Stimulated activated CD8-positive, alpha-beta memory T cell treated with anti-CD3 and anti-CD28 coated beads, Interleukin-7, amount 100 ng/mL, for 24 hours (primary cell): ENCODE data around the gene XRCC1.
"Not testable (repeated sequence)": the region's sequence is repeated elsewhere in the genome, so short reads cannot be mapped to it uniquely, and the experiment has no call there.

ENCODE experiments used
- DNase-seq: peaks from one replicate; pipeline ENCODE4 v3.0.0-alpha.2; 2020; ENCODE audit warnings: low read depth

The XRCC1 gene

GRCh38 chr19:43575955-43576878, 890 bp upstream of the XRCC1 start:
- no peak for DNase-seq

- DNase-seq: no peak
Observed at GRCh38 chr19:43574424-43575155, 737 bp downstream of the XRCC1 start.

DNA sequence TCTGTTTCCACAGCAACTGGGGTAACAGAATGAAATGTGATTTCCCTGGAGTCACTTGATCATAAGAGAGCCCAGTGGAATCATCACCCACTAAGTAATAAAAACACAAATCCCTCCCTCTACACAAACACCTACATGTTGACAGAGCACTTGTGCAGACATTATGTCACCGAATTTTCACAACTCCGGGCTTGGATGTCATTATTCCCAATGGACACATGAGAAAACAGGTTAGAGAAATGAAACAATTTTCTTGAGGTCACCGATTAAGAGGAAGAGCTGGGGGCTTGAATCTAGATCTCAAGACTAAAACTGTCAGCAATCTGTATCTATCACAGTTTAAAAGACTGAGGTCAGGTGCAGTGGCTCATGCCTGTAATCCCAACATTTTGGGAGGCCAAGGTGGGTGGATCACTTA, 3.1 kb downstream of the XRCC1 start:
- no peak for DNase-seq

DNA sequence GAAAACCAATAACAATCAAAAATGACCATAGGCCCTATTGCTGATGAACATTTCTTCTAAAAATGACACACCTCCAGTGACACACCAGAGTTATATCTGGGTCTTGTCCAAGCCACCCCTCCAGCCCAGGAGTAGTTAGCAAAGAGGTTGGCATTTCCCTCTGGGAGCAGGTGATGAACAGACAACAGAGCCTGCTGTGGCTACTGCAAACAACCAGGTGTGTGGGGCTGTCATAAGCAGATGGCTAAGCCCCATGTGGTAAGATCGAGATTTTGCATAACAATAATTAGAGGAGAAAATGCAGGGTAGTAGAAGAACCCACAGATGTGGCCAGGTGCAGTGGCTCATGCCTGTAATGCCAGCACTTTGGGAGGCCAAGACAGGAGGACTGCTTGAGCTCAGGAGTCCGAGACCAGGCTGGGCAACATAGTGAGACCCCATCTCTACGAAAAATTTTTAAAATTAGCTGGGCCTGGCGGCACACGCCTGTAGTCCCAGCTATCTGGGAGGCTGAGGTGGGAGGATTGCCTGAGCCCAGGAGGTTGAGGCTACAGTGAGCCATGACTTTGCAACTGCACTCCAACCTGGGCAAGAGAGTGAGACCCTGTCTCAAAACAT, 5.0 kb downstream of the XRCC1 start:
- DNase-seq: no peak

- no peak for DNase-seq
Observed at GRCh38 chr19:43569657-43570056, 5.7 kb downstream of the XRCC1 start.

- DNase-seq: no peak
Observed at GRCh38 chr19:43564800-43565199, 10.5 kb downstream of the XRCC1 start.

GRCh38 chr19:43563816-43564457, 11.4 kb downstream of the XRCC1 start:
- no peak for DNase-seq

DNA sequence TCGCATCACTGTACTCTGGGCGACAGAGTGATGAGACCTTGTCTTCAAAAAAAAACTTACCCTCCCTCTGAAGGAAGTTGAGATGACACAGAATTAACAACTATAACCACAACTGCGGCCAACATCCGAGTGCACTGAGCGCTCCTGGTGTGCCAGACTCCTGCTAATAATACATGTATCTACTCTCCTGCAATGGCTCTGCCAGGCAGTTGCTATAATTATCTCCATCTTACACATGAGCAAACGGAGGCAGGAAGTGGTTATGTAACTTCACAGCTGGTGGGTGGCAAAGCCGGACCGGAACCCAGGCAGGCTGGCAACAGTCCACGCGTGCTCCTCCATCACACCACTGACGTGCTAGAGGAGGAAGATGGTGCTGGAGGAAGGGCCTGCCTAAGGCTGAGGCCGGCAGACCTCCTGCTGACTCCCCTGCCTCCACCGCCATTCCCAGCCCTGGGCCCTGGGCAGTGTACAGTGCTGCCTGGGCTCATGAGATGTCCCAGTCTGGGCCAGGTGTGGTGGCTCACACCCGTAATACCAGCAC, 12.6 kb downstream of the XRCC1 start:
- DNase-seq: peak; percentile 32

- DNase-seq: peak; percentile 46
Observed at GRCh38 chr19:43562226-43562697, 13.1 kb downstream of the XRCC1 start.

DNA sequence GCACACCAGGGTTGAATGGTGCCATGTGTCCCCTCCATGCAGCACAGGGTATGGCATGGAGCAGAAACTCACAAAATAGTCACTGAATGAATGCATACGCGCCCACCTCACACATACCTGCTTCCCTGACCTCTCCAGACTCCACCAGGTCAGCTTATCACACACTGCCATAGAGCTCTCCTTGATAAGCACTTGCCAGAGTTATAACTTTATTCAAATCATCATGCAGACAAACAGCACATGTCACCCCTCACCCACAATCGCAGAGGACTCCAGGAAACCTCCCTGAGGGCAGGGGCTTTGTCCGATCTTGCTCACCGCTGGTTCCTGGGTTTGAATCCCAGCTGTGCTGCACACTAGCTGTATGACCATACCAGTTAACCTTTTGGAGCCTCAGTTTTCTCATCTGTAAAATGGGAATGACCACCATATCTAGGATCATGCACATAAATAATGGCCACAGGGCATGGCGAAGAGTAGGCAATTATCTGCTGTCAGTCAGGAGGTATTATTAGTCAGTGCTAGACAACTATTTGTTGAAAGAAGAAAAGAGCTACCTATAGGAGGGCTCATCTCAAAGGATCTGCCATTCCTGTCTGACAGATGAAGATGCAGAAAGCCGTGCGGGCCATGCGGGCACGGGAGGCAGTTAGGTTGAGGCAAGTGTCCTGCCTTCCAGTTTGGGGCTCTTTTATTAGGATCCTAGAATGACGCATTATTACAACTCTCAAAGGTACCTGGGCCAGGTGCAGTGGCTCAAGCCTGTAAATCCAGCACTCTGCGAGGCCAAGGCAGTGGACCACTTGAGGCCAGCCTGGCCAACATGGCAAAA, 14.0 kb downstream of the XRCC1 start:
- DNase-seq: no peak

- DNase-seq: no peak
Observed at GRCh38 chr19:43560687-43561086, 14.6 kb downstream of the XRCC1 start.

DNA sequence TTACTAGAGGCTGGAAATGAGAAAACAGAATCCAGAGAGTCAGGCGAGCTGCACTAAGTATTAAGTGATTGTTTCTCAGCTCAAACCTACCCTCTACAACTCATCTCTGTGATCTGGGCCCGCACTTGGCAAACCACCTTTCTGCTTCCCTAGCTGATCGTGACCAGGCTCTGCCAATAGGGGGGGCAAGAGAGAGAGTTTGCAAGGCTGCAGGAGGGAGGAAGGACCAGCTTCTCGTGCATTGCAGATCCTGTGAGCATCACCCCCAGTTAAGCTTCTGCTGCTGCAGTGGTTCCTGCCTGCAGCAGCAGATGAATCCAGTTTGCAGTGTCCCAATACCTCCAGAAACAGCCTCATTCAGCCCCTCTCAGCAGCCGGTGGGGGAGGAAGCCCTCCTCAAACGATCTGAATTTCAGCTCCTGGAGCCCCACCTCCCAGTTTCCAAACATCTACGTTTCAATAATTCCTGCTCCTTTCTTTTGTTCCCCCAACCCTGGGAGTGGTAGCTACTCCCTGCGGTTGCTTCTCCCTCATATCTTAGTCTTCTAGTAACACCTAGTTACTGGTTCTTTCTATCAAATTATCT, 20.0 kb downstream of the XRCC1 start:
- peak; percentile 77 for DNase-seq

DNA sequence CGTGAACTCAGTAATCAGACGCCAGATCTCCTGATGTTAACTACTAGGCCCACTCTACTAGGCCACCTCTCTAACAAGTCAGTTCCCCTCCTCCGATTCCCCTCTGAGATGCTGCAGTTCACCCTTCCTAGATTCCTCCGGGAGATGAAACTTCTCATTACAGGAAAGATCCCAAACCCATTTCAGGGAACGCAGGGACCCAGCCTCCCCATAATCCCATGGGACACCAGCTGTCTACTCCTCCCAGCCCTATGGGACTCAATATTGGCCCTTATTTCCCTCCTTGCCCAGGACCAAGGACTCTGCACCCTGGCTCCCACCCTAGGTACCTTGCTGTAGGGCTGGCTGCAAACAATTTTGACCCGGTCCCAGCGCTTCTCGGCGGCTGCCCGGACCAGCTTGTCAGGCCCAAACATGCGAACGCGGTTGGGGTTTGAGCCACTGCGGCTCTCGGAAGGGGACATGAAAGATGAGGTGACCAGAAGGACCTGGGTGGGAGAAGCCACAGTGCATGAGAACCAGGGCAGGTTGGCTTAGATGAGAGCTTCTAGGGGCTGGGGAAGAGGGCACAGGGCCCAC, 20.9 kb downstream of the XRCC1 start:
- no peak for DNase-seq

DNA sequence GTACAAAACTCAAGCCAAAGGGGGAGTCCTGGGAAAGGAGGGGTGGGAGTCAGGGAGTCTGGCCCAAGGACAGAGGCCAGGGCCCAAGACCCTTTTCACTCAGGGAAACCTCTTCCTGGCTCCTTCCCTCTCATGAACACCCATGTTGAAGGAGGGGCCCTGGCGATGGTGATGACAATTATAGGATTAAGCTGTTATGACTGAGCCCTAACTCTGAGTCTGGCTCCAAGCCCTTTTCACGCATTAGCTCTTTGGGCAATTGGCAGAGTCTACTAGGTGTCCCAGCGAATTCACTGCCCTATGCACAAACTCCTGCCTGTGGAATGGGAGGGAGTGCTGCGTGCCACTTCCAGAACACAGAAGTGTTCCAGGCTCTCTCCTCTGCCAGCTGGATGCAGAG, 21.7 kb downstream of the XRCC1 start:
- no peak for DNase-seq

GRCh38 chr19:43552616-43553015, 22.7 kb downstream of the XRCC1 start:
- DNase-seq: no peak

- DNase-seq: no peak
Observed at GRCh38 chr19:43552198-43552450, 23.2 kb downstream of the XRCC1 start.

- DNase-seq: no peak
Observed at GRCh38 chr19:43551399-43552197, 23.7 kb downstream of the XRCC1 start.

DNA sequence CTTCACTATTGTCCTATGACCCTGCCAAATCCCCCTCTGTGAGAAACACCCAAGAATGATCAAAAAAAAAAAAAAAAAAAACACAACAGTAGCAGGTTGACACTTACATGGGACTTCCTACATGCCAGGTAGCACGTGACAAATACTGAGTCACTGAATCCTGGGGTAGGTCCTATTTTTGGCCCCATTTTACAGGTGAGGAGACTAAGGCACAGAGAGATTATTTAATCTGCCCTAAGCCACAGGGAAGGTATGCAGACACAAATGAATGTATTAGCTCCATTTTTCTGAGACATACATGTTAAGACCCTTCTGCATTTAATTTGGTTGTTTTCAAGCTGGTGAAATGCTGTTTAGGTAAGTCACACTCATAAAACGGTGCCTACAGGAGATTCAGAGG, 26.6 kb downstream of the XRCC1 start:
- no peak for DNase-seq

DNA sequence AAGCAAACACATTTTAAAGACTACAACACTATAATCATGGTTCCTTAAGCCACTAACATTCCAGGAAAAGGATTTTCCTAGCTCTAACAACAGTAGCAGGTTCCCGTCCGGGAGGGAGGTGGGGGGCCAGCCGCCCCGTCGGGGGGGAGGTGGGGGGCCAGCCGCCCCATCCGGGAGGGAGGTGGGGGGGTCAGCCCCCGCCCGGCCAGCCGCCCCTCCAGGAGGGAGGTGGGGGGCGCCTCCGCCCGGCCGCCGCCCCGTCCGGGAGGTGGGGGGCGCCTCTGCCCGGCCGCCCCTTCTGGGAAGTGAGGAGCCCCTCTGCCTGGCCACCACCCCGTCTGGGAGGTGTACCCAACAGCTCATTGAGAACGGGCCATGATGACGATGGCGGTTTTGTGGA, 27.4 kb downstream of the XRCC1 start:
- not testable (repeated sequence) for DNase-seq

DNA sequence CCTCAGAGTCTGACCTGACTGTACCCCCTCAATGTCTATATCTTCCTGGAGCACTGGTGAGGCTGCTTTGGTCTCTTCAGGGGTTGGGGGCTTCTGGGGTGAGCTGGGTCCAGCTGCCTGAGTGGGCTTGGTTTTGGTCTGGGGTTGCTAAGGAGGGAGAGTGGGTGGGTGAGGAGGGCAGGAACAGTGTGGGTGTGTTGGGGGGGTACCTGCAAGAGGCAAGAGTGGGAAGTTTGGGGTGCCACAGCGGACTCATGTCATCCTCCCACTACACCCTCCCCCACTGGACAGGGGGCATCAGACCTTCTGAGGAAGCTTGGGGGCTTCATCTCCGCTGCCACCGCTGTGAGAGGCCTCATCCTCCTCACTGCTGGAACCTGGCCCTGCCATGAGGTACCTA, 28.7 kb downstream of the XRCC1 start:
- no peak for DNase-seq
